ENCODE data around the gene LCE4A.
"Not testable (repeated sequence)": the region's sequence is repeated elsewhere in the genome, so short reads cannot be mapped to it uniquely, and the experiment has no call there.

The LCE4A gene

GRCh38 chr1:152707860-152708259, at the start of gene LCE4A:
TSS of gene LCE4A (plus strand) at chr1:152708160. CDS start at chr1:152709076, 916 bp downstream.
- no peak for DNase-seq

DNA sequence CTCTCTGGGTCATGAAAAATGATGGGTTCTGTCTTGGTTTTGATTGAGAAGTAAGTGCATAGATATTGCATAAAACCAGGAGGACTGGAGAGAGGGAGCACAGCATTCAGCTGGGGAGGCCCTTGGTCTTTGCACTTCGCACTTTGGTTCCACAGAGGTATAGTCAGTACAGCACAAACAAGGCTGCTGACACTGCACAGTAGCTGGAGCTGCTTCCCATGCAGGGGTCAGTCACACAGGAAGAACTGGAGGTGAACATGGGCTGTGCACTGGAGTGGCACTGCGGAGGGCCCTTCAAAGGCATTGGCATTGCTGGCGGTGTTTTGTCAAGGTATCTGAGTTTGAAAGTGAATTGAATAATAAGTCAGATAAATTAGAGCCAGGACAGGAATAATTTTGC, 49.3 kb upstream of the LCE4A start:
- DNase-seq, result no peak

- DNase-seq, result no peak
These were observed 44.9 kb upstream of the LCE4A start, which contains the start of gene LCE2D for GRCh38 chr1:152663098-152663497. TSS of gene LCE2D (plus strand) at chr1:152663380. CDS start at chr1:152664106, 726 bp downstream.

- DNase-seq, result not testable (repeated sequence)
These were observed 41.8 kb upstream of the LCE4A start for GRCh38 chr1:152666171-152666570.

GRCh38 chr1:152667648-152668047, 40.3 kb upstream of the LCE4A start:
- DNase-seq, result no peak

DNA sequence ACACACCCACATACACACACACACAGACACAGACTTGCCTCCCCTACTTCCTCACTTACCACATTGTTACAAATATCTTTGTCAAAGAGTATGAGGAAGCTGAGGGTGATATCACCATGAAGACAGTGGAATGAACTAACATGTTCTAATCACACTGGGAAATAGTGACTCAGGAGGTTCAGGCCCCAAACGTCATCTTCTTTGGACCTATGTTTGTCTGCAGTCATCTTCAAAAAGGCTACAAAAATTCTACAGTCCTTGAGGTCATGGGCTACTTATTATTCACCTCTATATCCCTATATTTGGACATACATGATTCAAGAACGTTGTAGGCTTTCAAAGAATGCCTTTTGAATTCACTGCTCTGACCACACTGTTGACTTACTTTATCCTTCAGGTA, 34.9 kb upstream of the LCE4A start:
- no peak for DNase-seq

DNA sequence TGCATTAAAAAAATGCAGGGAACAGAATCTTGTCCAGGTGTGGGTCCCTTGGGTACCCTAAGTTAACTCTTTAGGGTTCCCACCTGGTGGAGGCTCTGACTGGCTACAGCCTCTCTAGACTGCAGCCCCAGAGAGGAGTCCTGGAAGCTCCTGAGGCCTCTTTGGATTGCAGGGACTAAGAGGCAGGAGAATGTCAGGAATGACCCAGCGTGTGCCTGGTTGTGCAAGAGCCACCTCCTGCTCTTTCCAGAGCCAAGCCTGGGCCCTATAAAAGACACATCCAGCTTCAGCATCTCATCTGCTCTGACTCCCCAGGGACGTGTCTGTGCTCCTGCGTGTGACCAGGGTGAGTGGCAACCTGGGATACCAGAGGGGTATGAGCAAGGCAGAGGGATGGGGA, 33.0 kb upstream of the LCE4A start, which contains the start of gene LCE2C:
Gene LCE2C, plus strand, starts transcription at position 297 of the 400 bp plus-strand sequence. CDS start 737 bp downstream, outside the sequence.
- DNase-seq, result not testable (repeated sequence)

- DNase-seq, result no peak
These were observed 28.5 kb upstream of the LCE4A start for GRCh38 chr1:152679459-152679858.

DNA sequence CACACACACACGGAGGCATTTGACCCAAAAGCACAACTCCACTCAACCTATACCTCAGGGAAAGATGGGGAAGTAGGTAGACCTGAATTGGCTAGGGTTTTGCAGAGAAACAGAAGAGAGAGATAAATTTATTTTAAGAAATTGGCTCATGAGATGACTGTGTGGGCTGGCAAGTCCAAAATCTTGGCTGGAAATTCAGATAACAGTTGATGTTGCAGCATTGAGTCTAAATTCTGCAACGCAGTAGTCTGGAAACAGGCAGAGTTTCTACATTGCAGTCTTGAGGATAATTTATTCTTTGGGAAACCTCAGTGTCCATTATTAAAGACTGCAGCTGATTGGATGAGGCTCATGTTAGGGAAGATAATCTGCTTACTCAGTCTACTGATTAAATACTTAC, 26.3 kb upstream of the LCE4A start:
- no peak for DNase-seq

GRCh38 chr1:152683846-152684245, 24.1 kb upstream of the LCE4A start:
- no peak for DNase-seq

DNA sequence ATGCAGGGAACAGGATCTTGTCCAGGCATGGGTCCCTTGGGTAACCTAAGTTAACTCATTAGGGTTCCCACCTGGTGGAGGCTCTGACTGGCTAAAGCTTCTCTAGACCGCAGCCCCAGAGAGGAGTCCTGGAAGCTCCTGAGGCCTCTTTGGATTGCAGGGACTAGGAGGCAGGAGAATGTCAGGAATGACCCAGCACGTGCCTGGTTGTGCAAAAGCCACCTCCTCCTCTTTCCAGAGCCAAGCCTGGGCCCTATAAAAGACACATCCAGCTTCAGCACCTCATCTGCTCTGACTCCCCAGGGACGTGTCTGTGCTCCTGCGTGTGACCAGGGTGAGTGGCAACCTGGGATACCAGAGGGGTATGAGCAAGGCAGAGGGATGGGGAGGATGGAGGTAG, 22.1 kb upstream of the LCE4A start, which contains the start of gene LCE2B:
Gene LCE2B, plus strand, starts transcription at position 301 of the 400 bp plus-strand sequence. CDS start 721 bp downstream, outside the sequence.
- not testable (repeated sequence) for DNase-seq

DNA sequence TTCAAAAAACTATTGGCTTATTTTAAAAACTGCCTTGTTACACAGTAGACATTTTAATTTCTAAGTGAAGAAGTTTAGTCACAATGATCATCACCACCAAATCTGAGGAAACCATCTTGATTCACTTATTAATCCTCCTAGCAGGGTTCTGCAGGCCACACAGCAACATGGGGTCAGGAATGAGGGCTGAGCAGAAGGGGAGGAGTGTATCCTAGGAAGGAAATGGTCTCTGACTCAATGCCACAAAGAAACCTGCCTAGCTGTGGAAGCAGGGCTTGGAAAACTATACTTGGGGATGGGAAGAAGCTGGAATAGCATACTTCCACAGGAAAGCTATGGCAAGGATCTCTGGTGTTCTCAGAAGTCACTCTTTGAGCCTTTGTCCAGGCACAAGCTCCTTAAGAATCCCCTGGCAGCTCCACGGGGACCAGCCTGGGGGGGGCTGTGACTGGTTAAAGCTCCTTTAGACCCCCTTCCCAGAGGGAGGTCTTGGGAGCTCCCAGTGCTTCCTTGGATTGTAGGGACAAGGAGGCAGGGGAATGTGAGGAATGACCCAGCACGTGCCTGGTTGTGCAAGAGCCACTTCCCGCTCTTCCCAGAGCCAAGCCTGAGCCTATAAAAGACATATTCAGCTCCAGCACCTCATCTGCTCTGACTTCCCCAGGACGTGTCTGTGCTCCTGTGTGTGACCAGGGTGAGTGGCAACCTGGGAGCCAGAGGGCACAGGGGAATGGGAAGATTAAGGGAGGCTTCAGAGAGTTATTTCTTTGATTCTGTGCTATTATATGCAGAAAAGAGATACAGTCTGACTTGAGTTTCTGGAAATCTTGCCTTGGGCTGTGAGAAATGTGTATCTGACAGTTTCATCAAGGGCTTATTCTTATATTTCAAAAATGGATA, 10.0 kb upstream of the LCE4A start, which contains the start of gene LCE2A:
Gene LCE2A, plus strand, starts transcription at position 645 of the 900 bp plus-strand sequence. CDS start 557 bp downstream, outside the sequence.
- DNase-seq, result no peak

GRCh38 chr1:152699746-152700145, 8.2 kb upstream of the LCE4A start:
- DNase-seq, result no peak

GRCh38 chr1:152718238-152718637, 10.3 kb downstream of the LCE4A start:
- DNase-seq, result no peak

GRCh38 chr1:152725261-152725660, 17.3 kb downstream of the LCE4A start:
- no peak for DNase-seq

DNA sequence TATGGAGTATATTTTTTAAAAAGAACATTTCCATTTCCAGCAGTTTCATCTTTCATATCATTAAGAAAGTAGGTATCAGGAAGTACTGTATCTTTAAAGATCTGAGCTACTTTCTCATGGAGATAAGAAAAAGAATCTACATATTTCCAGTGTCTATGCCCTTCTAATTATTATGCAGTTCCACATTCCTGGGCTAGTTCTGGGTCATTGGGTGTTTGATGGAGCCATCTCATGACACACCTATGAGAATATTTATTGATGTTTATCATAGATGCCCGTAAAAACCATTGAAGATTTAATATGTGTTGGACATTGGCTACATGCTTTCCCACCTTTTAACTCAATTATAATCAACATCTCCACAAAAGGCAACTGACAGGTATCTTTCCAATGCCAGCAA, 21.0 kb downstream of the LCE4A start:
- no peak for DNase-seq

DNA sequence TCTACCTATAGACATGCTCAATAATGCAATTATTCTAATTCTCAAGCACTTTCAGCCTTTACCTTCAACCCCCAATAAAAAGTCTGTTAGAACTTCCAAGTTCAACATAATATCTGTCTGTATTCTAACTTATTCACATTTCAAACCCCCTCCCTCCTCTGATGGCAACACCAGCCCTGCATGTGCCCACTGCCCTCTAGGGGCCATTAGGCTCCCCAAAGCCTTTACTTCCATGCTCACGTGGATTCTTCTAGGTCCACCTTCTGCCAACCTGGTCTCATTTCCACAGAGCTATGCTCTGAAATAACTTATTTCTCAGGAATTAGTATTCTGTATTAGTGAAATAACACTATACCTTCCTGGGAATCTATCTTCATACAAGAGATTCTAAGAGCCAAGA, 27.7 kb downstream of the LCE4A start:
- DNase-seq, result no peak

GRCh38 chr1:152737997-152738396, 30.0 kb downstream of the LCE4A start:
- DNase-seq, result no peak

DNA sequence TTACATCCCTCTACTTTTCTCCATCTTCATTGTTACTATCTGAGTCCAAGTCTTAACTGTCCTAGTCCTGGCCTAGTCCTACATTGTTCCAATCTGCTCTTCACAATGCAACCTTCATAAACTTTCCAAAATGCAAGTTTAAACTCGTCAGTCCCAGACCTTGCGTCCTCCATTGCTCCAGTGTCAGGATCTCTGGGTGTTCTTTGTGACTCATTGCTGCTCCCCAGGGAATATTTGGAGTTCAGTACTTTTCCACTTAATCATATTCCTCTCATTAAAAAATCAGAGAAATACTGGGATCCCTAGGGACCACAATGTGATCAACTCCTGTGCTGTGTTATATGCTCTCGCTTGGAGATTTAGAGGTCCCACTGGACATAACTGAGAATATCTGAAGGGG, 31.9 kb downstream of the LCE4A start:
- DNase-seq, result no peak

DNA sequence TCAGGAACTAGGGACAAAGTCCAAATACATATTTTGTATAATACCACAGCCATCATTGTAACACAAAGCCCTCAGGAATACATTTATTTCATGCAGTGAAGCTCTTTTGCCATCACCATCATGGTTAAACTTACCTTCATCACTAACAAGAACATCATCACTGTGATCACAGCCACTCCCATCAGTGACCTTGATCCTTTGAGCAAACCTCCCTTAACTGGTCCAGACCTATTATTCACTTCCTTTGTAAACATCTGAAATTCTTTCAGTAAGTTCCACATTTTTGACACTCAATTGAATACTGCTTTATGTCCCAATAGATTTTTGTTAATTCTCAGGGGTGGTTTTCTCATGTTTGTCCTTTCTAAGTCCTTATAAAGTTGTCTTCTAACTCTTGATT, 33.7 kb downstream of the LCE4A start:
- no peak for DNase-seq

GRCh38 chr1:152743371-152744145, 35.6 kb downstream of the LCE4A start:
- no peak for DNase-seq

DNA sequence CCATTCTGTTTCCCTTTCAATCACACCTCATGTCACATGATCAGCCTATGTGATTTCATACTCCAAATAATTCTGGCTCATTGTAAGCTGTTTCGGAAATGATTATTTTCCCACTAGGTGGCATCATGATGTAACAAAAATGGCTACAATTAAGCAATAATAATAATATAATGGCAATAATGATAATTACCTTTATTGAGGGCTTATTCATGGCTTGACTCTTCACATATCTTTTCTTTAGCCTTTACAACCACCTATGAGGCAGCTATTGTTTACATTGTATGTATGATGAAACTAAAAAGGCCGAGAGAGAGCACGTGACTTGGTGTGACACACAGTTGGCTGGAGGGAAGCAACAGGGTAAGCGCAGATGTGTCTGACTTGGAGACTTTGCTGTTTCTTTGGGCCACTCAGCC, 37.3 kb downstream of the LCE4A start:
- peak; percentile 26 for DNase-seq

DNA sequence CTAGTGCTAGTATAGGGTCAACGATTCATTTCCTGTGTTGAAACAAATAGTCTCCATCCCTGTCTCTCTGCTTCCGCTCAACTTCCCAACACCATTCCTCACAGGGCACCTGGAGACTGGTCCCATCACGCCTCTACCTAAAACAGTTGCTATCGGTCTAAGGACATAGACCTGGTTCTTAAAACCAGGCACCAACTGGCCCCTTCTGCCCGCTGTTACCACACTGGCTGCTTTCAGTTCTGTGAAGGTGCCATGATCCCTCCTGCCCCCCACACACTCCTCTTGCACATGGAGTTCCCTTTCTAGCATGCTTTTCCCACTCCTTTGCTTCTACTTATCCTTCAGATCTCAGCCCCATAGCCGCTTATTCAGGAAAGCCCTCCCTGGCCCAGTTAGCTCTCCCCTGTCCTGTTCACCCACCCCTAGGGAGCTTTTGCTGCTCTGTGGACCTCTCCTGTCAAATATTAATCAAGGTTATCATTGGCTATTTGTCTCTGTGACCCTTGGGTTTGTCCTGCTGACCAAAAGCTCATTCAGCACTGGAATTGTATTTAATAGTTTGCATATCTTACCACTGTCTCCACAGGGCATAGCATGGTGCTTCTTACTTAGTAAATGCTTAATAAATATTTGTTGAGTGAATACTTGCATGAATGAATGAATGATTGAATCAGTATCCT, 37.9 kb downstream of the LCE4A start:
- DNase-seq, result no peak
